ENCODE measurements around the gene AGAP3.

DNA sequence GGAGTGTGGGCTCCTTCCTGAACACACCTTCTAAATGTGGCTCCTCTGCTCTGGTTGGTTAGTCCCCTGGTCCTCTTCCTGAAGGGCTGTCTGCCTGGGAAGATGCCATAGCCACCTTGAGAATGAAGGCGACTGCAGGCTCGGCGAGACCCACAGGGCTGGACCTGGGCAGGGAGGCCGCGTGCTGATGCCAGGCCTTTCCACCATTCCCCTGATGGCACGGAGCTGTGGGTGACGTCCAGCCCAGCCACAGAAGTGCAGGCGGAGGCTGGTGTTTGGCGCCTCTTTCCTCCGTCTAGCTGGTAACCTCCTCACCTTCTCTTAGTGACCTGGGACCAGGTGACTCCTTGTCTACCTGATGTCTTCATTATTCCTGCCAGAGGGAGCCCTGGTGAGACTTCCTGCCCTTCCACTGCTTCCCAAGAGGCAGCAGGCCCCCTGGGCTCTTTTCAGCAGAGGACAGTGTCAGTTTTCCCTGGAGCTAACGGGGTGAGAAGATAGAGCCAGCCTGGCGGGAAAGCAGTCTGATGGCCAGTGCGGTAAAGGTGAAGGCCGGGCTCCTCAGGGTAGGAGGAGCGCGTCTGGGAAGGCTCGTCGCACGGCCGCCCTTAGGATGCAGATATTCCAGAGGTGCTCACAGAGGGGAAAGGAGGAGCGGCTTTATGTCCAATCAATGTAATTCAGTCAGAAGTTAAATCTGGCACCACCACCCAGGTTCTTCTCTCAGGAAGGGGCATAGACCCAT, 46.4 kb downstream of the AGAP3 start:
- TF ChIP-seq, protein P1, sequence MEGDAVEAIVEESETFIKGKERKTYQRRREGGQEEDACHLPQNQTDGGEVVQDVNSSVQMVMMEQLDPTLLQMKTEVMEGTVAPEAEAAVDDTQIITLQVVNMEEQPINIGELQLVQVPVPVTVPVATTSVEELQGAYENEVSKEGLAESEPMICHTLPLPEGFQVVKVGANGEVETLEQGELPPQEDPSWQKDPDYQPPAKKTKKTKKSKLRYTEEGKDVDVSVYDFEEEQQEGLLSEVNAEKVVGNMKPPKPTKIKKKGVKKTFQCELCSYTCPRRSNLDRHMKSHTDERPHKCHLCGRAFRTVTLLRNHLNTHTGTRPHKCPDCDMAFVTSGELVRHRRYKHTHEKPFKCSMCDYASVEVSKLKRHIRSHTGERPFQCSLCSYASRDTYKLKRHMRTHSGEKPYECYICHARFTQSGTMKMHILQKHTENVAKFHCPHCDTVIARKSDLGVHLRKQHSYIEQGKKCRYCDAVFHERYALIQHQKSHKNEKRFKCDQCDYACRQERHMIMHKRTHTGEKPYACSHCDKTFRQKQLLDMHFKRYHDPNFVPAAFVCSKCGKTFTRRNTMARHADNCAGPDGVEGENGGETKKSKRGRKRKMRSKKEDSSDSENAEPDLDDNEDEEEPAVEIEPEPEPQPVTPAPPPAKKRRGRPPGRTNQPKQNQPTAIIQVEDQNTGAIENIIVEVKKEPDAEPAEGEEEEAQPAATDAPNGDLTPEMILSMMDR (IDR thresholded peaks at IDR 0.05; ENCODE audit: borderline replicate concordance, extremely low read depth, low read length, poor library complexity, severe bottlenecking) = no peak
- TF ChIP-seq EZH2 (IDR thresholded peaks at IDR 0.05; ENCODE audit: borderline replicate concordance, low read depth, low read length, severe bottlenecking) = no peak

Data from DND-41 (cell line).